ENCODE measurements around the gene IFI30.

The IFI30 gene

DNA sequence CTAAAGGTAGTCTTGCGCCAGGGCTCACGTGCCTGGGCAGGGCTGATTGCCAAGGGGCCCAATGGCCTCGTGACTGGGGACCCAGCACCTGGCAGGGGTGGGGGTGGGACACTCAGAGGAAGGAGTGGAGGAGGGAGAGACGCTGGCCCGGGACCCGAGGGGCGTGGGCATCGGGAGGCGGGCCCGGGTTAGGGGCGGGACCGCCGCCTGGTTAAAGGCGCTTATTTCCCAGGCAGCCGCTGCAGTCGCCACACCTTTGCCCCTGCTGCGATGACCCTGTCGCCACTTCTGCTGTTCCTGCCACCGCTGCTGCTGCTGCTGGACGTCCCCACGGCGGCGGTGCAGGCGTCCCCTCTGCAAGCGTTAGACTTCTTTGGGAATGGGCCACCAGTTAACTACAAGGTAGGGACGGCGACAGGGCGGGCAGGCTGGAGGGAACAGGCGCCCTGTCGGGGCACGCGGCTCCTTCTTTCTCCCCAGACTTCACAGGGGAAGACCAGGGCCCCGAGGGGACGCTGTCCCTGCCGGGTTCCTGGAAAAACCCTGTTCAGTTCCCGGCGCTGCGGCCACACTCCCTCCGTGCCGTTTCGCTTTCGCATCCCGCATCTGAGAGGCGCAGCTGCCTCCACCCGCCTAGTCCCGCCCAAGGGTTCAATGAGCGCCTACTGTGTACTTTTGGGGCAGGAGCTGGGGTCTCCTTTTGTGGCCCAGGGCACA lies at the start of gene IFI30:
TSS of gene IFI30 (plus strand) at position 242 of the 717 bp plus-strand sequence. CDS start at position 271, 29 bp downstream.
- DNase-seq = peak; percentile 78 to 83

DNA sequence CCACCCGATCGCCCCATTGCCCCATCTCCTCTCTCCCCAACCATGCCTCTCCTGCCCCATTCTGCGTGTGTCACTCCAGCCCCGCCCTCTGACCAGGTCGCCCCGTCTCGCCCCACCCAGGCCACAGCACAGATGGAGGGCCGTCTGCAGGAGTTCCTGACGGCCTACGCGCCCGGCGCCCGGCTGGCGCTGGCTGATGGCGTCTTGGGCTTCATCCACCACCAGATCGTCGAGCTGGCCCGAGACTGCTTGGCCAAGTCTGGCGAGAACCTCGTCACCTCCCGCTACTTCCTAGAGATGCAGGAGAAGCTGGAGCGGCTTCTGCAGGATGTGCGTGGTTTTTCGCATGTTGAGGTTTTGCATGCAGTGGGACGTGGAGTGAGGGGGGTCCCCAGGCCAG lies 49.8 kb upstream of the IFI30 start:
- no peak for DNase-seq

DNA sequence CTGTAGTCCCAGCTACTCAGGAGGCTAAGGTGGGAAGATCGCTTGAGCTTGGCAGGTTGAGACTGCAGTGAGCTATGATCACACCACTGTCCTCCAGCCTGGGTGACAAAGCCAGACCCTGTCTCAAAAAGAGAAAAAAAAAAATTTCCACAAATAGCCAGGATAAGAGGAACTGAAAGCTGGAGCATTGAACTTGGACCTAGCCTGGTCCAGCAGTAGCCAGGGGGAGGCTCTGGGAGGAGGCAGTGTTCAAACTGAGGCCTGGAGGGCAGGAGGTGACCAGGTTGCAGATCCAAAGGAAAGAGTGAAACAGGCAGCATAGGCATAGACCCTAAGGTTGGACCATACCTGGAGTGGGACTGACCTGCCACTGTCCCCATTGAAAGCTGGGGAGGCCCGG lies 47.5 kb upstream of the IFI30 start:
- DNase-seq = no peak

DNA sequence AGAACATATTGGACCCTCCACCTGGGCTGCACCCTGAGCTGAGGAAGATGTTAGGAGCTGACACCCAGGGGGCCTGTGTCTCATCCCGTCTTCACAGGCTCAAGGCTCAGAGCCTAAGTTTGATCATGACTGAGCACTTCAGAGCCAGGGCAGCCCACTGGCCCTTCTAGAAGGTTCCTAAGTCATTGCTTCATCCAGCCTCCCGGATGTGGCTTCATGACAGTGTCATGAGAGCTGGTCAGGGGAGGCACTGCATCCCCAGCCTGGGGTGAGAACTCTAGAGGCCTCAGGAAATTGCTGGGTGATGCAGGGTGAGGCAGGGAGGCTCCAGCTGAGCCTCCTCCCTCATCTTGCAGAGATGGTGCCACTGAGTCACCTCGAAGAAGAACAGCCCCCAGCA lies 45.6 kb upstream of the IFI30 start:
- no peak for DNase-seq

DNA sequence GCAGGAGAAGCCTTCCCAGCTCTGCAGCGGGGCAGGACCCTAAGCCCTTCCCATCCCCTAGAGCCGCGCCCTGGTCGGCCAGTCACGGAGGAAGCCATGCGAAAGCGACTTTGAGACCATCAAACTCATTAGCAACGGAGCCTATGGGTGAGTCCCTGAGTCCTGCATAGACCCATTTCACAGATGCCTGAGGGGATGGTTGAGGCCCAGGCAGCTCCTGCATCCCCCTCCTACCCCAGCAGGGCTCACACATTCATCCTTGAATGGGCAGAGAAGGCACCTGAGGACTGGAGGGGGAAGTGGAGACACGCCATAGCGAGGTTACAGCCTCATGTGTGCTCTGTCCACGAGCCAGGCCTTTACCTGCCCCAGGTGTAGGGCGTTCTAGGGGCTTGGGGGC lies 44.8 kb upstream of the IFI30 start:
- no peak for DNase-seq

DNA sequence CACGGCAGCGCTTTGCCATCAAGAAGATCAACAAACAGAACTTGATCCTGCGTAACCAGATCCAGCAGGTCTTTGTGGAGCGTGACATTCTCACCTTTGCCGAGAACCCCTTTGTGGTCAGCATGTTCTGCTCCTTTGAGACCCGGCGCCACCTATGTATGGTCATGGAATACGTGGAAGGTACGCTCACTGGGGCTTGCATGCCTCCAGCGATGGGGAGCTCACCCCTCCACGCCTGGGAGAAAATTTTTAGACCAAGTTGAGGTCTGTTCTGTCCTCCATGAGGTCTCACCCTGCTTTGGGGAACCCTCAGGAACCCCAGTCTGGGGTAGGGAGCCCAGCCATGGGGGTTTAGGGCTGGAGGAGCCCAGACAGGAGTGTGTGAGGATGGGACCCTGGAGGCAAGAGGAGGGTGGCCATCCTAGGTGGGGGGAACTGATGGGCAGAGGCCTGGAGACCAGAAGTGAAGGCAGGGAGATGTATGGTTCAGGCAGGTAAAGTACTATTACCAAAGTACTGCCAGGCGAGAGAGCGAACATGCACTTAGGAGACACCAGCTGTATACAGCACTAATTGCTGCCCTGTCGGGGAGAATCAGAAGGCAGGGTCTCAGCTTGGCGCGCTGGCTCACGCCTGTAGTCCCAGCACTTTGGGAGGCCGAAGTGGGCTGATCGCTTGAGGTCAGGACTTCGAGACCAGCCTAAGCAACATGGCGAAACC lies 42.9 kb upstream of the IFI30 start:
- DNase-seq = no peak

DNA sequence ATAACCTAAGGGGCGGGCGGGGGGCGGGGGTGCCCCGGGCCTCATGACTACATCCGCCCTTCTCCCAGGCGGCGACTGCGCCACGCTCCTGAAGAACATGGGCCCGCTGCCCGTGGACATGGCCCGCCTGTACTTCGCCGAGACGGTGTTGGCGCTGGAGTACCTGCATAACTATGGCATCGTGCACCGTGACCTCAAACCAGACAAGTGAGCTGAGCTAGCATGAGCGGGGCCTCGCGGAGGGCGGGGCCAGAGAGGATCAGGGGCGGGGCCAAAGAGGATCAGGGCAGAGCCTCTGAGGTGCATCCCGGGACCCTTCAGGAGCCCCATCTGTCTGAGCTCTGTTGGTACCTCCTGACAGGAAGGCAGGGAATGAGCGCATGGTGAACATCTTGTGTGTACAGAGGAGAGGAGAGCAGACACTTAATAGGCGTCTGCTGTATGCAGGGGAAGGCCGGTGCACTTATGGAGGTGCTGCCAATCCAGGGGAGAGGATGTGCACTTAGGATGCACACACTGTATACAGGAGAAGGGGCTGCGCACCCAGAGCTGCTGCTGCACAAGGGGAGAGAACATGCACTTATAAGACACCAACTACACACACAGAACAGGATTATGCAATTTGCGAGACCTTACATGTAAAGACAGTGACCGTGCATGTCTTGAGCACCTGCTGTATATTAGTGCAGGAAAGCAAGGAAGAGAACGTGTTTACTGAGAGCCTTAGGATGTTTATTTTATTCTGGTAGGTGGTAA lies 41.6 kb upstream of the IFI30 start:
- DNase-seq = peak; percentile 46 to 50

DNA sequence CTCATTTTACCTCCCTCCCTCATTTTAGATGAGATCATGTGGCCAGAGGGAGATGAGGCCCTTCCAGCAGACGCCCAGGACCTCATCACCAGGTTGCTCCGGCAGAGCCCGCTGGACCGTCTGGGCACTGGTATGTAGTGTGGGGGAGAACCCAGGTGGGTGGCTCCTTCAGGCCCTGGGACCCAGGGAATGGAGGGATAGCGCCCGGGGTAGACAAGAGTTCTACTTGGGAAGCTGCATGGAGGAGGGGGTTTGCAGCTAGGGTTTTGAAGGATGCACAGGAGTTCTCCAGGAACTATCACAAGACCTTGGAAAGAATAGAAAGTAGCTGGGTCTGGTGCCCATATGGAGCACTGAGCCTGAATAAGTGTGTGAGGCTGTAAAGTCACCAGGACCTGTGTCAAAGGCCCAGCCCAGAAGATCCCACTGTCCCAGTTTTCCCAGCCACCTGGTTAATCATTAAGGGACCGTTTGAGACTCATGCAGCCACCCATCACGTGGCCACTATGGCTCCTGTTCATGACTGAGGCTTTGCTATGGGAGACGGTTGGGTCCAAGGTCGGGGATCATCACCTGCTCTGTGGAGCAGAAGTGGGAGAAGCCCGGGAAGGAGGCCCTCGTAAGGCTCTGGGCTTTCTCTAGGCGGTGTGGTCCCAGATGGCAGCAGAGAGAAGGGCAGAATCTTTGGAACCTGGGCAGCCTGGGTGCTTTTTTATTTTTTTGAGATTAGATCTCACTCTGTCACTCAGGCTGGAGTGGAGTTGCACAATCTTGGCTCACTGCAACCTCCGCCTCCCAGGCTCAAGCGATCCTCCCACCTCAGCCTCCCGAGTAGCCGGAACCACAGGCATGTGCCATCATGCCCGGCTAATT lies 37.7 kb upstream of the IFI30 start:
- DNase-seq = no peak

DNA sequence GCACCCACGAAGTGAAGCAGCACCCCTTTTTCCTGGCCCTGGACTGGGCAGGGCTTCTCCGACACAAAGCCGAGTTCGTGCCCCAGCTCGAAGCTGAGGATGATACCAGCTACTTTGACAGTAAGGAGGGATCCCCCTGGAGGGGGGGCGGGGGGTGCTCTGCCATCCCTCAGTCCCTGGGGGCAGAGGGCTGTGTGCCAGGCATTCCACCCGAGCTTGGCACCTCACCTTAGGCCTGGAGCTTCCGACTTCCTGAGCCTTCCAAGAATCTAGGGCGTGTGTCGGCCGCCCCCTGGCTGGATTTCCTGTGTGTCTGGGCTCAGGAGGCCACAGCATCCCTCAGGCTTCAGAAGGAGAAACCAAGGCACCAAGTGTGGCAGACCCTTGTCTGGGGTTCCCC lies 36.4 kb upstream of the IFI30 start:
- DNase-seq = no peak

DNA sequence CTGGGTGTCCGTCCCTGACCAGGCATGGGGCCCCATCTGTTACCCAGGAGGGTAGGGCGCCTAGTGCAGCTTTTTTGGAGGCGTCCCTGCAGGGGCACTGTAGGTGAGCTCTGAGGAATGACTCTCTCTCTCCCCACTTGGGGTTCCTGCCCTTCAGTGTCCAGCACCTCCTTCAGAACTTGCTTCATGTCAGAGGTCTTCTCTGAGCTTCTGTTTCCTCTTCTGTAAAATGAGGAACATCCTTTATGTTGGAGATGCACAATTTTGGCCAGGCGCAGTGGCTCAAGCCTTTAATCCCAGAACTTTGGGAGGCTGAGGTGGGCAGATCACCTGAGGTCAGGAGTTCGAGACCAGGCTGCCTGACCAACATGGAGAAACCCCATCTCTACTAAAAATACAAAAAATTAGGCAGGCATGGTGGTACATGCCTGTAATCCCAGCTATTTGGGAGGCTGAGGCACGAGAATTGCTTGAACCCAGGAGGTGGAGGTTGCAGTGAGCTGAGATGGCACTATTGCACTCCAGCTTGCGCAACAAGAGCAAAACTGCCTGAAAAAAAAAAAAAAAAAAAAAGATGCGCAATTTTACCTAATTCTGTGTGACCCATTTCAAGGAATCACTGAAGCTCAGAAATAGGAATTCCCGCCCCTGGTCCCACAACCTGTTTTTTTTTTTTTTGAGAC lies 35.8 kb upstream of the IFI30 start:
- DNase-seq = no peak

DNA sequence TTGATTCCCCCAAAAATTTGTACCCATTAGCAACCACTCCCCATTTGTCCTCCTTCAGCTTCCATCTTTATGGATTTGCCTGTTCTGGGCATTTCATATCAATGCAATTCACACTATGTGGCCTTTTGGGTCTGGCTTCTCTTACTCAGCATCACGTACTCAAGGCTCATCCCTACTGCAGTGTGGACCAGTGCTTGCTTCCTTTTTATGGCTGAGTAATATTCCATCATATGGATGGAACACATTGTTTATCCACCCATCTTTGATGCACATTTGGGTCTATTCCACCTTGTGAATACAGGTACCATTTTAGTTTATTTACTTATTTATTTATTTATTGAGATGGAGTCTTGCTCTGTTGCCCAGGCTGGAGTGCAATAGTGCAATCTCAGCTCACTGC lies 33.1 kb upstream of the IFI30 start:
- no peak for DNase-seq

DNA sequence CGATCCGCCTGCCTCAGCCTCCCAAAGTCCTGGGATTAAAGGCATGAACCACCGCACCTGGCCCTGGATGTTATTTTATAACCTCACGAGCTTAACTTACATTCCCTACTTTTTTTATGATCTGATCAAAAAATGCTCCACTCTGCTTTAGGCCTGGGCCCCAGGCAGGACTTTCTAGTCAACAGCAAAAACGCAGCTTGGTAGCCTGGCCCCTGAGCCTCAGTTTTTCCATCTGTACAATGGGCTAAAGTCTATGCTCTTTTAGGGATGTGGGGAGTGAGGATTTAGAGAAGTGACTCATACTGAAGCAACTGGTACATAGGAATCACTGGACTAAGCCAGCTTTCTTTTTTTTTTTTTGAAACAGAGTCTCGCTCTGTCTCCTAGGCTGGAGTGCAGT lies 32.6 kb upstream of the IFI30 start:
- DNase-seq = no peak

DNA sequence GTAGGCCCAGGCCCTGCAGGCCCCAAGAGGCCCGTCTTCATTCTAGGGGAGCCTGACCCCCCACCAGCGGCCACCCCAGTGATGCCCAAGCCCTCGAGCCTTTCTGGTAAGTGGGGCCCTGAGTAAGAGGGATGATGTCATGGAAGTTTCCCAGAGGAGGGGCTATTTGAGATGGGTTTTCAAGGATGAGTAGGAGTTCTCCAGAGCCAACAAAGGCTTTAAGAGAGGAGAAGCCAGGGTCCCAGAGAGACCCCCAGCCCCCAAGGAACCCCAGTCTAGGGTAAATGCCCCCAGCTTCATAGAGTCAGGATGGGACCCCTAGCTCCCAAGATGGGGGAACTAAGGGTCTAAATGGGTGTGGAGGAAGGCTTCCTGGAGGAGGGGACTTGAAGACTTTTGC lies 29.7 kb upstream of the IFI30 start:
- DNase-seq = no peak

DNA sequence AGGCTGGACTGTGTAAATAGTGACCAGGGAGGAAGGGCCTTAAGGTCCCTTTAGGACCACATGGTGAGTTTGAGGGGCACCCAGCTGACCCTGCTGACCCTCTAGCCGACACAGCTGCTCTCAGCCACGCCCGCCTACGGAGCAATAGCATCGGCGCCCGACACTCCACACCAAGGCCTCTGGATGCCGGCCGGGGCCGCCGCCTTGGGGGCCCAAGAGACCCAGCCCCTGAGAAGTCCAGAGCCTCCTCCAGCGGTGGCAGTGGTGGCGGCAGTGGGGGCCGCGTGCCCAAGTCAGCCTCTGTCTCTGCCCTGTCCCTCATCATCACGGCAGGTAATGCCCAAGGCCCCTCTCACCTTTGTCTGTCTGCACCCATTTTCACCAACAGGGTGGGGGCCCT lies 29.3 kb upstream of the IFI30 start:
- DNase-seq = no peak

DNA sequence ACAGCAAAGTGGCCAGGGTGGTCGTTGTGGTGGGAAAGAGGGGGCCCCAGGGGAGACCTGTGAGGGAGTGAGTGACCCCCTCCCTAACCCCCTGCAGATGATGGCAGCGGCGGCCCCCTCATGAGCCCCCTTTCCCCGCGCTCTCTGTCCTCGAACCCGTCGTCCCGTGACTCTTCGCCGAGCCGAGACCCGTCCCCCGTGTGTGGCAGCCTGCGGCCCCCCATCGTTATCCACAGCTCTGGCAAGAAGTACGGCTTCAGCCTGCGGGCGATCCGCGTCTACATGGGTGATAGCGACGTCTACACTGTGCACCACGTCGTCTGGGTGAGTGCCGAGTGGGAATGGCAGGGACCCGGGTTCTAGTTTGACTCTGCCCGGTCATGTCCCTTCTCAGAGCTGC lies 28.7 kb upstream of the IFI30 start:
- no peak for DNase-seq

DNA sequence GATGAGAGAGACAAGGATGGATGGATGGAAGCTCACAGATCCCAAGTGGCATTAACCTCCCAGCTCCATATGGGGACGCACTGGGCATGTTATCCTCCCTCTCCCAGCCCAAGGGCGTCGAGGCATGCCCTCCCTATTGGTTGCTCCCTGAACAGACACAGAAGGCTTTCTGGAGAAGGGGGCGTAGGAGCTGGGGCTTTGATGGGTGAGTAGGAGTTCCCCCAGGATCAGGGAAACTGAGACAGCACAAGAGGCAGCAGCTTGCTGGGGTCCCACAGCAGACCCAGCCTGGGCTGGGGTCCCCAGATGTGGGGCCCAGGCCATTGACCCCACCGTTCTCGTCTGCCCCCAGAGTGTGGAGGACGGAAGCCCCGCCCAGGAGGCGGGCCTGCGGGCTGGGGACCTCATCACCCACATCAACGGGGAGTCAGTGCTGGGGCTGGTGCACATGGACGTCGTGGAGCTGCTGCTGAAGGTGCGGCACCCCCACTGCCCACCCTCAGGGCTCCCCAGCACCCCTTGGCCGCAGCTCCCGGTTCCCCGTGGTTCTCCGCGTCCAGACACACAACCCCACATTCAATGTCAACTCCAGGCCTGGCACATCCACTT lies 28.1 kb upstream of the IFI30 start:
- no peak for DNase-seq

DNA sequence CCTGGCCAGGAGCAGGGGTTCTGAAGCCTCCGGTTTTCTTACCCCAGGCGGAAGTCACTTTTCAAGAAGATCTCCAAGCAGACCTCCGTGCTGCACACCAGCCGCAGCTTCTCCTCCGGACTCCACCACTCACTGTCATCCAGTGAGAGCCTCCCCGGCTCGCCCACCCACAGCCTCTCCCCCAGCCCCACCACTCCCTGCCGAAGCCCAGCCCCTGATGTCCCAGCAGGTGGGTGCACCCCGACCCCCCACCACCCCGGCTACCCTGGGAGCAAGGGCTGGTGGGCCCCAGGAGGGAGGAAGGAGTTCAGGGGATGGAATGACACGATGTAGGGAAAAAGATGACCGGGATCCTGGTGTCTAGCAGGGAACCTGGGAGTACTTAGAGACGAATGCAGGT lies 26.2 kb upstream of the IFI30 start:
- DNase-seq = no peak

DNA sequence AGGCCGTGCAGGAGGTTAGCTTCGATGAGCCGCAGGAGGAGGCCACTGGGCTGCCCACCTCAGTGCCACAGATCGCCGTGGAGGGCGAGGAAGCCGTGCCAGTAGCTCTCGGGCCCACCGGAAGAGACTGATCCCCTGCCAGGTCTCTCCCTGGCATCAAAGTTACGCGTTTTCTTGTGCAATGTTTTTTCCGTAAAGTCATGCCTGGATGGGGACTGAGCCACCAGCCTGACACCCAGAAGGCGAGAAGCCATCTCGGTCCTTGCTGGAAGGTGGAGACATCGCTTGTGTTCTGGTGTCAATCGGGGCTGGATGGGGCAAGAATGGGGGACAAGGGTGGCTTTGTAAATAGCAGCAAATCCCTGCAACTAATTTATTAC lies 24.0 kb upstream of the IFI30 start:
- DNase-seq = no peak

DNA sequence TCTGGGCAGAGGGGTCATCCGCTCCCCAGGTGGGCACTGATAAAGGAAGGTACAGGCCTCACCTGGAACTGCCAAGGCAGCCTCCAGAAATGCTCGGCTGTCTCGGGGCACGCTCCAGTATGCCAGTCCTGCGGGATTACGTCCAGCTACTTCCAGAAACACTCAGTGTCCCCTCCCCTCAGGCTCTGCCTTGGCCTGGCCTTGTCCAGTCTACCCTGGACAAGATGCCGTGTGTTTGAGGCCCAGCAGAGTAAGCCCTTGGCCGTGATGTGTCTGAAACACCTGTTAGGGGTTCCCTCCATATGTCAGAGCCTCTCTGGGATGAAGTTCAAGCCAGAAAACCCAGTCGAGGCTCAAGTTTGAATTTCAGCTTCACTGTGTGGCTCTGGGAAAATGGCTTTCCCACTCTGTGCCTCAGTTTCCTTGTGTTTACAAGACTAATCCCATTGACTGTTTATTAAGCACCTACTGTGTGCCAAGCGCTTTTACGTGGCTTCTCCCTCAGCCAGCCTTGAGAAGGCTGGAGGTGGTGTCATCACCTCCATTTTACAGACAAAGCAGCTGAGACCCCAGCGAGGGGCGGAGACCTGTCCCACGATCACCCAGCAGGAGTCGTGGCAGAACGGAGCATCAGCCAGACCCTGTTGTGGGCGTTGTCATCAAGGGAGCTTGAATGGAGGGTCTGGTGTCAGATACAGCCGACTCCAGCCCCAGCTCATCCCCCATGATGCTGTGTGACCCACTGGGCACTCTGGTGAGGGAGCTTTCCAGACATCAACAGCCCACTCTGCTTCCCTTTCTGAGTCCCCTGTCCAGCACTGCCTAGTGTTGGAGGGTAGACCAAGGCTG lies 22.6 kb upstream of the IFI30 start:
- DNase-seq = no peak

DNA sequence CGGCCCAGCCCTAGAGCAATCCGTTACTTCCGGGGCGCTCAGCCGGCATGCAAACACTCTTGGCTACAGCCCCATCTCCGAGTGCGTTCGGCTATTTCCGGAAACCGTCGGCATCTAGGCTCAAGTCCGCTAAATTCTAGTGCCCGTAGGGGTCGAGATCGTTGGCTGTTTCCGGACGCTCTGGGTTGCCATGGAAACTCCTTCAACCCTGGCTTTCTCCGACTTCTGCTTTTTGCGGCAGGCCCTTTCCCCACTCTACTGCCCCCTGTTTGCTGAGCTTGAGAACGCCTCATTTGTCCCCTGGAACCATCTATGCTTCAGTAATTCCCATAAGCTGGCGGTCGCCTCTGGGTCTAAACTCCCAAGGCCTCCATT lies 21.2 kb upstream of the IFI30 start:
- peak; percentile 99 for DNase-seq
